LoVo (cell line): Measurements from ENCODE around the gene TSPAN32.

Experiments
- DNase-seq: peaks from one replicate; pipeline ENCODE4 v3.0.0-alpha.2; 2016; ENCODE audit warnings: low spot score

TSPAN32 gene

GRCh38 chr11:2301631-2302305 lies at the start of gene TSPAN32, which contains the start of gene C11orf21:
TSPAN32 (plus strand) TSS chr11:2302013; CDS start chr11:2302150, 137 bp downstream.
C11orf21 (minus strand) TSS chr11:2301918; CDS start chr11:2301808, 110 bp downstream.
- DNase-seq = no peak

GRCh38 chr11:2252018-2252417 lies 49.8 kb upstream of the TSPAN32 start:
- no peak for DNase-seq

GRCh38 chr11:2256293-2256913 lies 45.4 kb upstream of the TSPAN32 start:
- DNase-seq = no peak

GRCh38 chr11:2256951-2257700 lies 44.7 kb upstream of the TSPAN32 start:
- DNase-seq = no peak

- no peak for DNase-seq
Observed at GRCh38 chr11:2258501-2259465, 43.0 kb upstream of the TSPAN32 start.

GRCh38 chr11:2259466-2259830 lies 42.4 kb upstream of the TSPAN32 start:
- DNase-seq = no peak

- DNase-seq = no peak
Observed at GRCh38 chr11:2259897-2260451, 41.8 kb upstream of the TSPAN32 start.

GRCh38 chr11:2260491-2261364 lies 41.1 kb upstream of the TSPAN32 start:
- DNase-seq = no peak

GRCh38 chr11:2261436-2262230 lies 40.2 kb upstream of the TSPAN32 start:
- DNase-seq = no peak

- no peak for DNase-seq
Observed at GRCh38 chr11:2262301-2263070, 39.3 kb upstream of the TSPAN32 start.

GRCh38 chr11:2263071-2263565 lies 38.7 kb upstream of the TSPAN32 start:
- no peak for DNase-seq

- no peak for DNase-seq
Observed at GRCh38 chr11:2263724-2264360, 38.0 kb upstream of the TSPAN32 start.

GRCh38 chr11:2264366-2265053 lies 37.3 kb upstream of the TSPAN32 start:
- no peak for DNase-seq

- no peak for DNase-seq
Observed at GRCh38 chr11:2265396-2265795, 36.4 kb upstream of the TSPAN32 start.

GRCh38 chr11:2265854-2266585 lies 35.8 kb upstream of the TSPAN32 start:
- no peak for DNase-seq

- no peak for DNase-seq
Observed at GRCh38 chr11:2266586-2267305, 35.1 kb upstream of the TSPAN32 start.
